ENCODE results near the gene DOP1A.

DNA sequence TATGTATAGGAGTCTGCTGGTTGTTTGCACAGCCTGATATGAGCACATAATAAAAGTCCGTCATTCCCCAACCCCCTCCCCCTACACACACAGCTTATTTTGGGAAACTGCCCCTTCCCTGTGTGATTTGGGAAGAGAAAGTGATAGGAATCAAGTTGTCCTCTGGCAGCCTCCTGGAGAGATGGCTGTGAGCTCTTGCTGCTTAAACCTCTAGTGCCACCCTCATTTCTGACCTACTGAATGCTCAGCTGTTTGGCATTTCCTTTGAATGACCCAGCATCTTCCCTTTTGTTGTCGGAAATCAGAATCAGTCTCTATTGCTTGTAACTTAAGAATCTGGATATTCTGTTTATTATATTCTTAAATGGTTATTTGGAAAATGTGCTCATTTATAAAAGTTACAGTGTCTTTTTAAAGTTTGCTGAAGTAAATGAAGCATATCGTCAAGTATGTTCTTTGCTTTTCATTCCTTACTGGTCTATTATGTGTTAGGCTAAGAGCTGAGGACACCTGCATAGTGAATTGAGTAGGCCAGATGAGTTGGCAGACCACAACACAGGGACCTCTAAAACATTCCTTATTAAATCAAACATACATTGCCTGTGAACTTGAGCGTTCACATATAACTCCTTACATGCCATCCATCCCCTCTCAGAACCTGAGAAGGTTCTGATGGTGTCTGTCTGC, 131.2 kb downstream of the DOP1A start:
- TF ChIP-seq, protein P1, sequence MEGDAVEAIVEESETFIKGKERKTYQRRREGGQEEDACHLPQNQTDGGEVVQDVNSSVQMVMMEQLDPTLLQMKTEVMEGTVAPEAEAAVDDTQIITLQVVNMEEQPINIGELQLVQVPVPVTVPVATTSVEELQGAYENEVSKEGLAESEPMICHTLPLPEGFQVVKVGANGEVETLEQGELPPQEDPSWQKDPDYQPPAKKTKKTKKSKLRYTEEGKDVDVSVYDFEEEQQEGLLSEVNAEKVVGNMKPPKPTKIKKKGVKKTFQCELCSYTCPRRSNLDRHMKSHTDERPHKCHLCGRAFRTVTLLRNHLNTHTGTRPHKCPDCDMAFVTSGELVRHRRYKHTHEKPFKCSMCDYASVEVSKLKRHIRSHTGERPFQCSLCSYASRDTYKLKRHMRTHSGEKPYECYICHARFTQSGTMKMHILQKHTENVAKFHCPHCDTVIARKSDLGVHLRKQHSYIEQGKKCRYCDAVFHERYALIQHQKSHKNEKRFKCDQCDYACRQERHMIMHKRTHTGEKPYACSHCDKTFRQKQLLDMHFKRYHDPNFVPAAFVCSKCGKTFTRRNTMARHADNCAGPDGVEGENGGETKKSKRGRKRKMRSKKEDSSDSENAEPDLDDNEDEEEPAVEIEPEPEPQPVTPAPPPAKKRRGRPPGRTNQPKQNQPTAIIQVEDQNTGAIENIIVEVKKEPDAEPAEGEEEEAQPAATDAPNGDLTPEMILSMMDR (IDR thresholded peaks at IDR 0.05) = no peak
- TF ChIP-seq POLR2A (IDR thresholded peaks at IDR 0.05) (no peak), EP300 (IDR thresholded peaks at IDR 0.05) (no peak)
